H1 (cell line): Measurements from ENCODE around the gene EPG5. TPM values are rescaled to one million over a fixed set of nuclear protein-coding genes. Genes with fewer than 3 reads are reported as not detected.

Experiments
- CTCF ChIA-PET: fragments of 300-600 bp; sonication (Branson Sonifier 250); formaldehyde crosslinking; loops from one replicate; lab custom pipeline; 2021; ENCODE audit not compliant: partially characterized antibody; lab: Charles Lee
- POLR2A ChIA-PET: fragments of 300-600 bp; sonication (Branson Sonifier 250); formaldehyde crosslinking; loops from one replicate; lab custom pipeline; 2021; ENCODE audit warnings: inconsistent platforms; ENCODE audit not compliant: partially characterized antibody; lab: Charles Lee
- DNase-seq, 2 experiments: peaks; one replicate each; pipeline versions ENCODE4 v3.0.0 to v3.0.0-alpha.2; 2010 to 2022; ENCODE audit warnings: low spot score in 2 of 2, low read depth in 1 of 2, mixed read lengths in 1 of 2
- FAIRE-seq: peaks from 2 replicates; lab custom pipeline; 2011; peaks lifted over from hg19 to GRCh38; lab: Jason Lieb, UNC
- H2AFZ ChIP-seq: 2 replicates; pipeline ENCODE4 v1.8.1; 2012; ENCODE audit warnings: low read length, inconsistent platforms
- H2AK5ac ChIP-seq: 2 replicates; pipeline ENCODE4 v1.6.1; 2013; ENCODE audit warnings: low read depth, low read length
- H2BK120ac ChIP-seq: replicated peaks from 2 replicates; pipeline ENCODE3; 2013; ENCODE audit warnings: low read depth, low read length, inconsistent platforms
- H2BK12ac ChIP-seq: 2 replicates; pipeline ENCODE4 v1.6.1; 2013; ENCODE audit warnings: low read depth, low read length
- H2BK15ac ChIP-seq: 2 replicates; pipeline ENCODE4 v1.6.1; 2013; ENCODE audit warnings: low read length
- H2BK20ac ChIP-seq: 2 replicates; pipeline ENCODE4 v1.6.1; 2013; ENCODE audit warnings: low read length
- H2BK5ac ChIP-seq: 2 replicates; pipeline ENCODE4 v1.6.1; 2013; ENCODE audit warnings: low read depth, low read length
- H3K14ac ChIP-seq: 2 replicates; pipeline ENCODE4 v1.6.1; 2013; ENCODE audit warnings: inconsistent platforms; ENCODE audit not compliant: insufficient read length
- H3K18ac ChIP-seq: 2 replicates; pipeline ENCODE4 v1.6.1; 2013; ENCODE audit warnings: low read length; ENCODE audit errors: extremely low read depth
- H3K23ac ChIP-seq: 2 replicates; pipeline ENCODE4 v1.6.1; 2013; ENCODE audit warnings: inconsistent platforms; ENCODE audit not compliant: insufficient read length
- H3K23me2 ChIP-seq: 2 replicates; pipeline ENCODE4 v1.6.1; 2013; ENCODE audit warnings: low read depth, low read length
- H3K27ac ChIP-seq: 2 replicates; pipeline ENCODE4 v1.6.1; 2011; ENCODE audit warnings: low read depth, low read length, inconsistent platforms
- H3K27me3 ChIP-seq, 4 experiments: replicated peaks in 1 of 4; 1 replicate in 1 of 4; 2 replicates in 3 of 4; pipeline versions ENCODE4 v1.6.1 to v1.8.1; 2011 to 2013; ENCODE audit warnings: low read length in 3 of 4, mild to moderate bottlenecking in 3 of 4, inconsistent platforms in 2 of 4, mixed read lengths in 2 of 4, moderate library complexity in 1 of 4; ENCODE audit not compliant: control insufficient read depth in 3 of 4, insufficient read depth in 3 of 4; ENCODE audit errors: extremely low read depth in 1 of 4
- H3K36me3 ChIP-seq, 4 experiments: 2 replicates each; pipeline versions ENCODE4 v1.6.1 to v1.8.1; 2011 to 2013; ENCODE audit warnings: mild to moderate bottlenecking in 4 of 4, low read length in 3 of 4, moderate library complexity in 2 of 4, control low read depth in 1 of 4, inconsistent platforms in 1 of 4; ENCODE audit not compliant: insufficient read depth in 4 of 4, control insufficient read depth in 2 of 4
- H3K4ac ChIP-seq: replicated peaks from 2 replicates; pipeline ENCODE3; 2013; ENCODE audit warnings: low read length, low read depth, mixed read lengths, inconsistent platforms; ENCODE audit not compliant: insufficient read length
- H3K4me1 ChIP-seq, 4 experiments: replicated peaks in 1 of 4; 1 replicate in 1 of 4; 2 replicates in 3 of 4; pipeline versions ENCODE4 v1.6.1 to v1.8.1; 2011 to 2013; ENCODE audit warnings: low read length in 3 of 4, inconsistent platforms in 2 of 4, mixed read lengths in 1 of 4; ENCODE audit not compliant: insufficient read depth in 4 of 4, control insufficient read depth in 3 of 4
- H3K4me2 ChIP-seq, 2 experiments: 2 replicates each; pipeline versions ENCODE4 v1.6.1 to v1.8.1; 2011 to 2013; ENCODE audit warnings: low read depth in 2 of 2, low read length in 2 of 2, control low read depth in 1 of 2, inconsistent platforms in 1 of 2, mild to moderate bottlenecking in 1 of 2; ENCODE audit not compliant: insufficient read depth in 1 of 2
- H3K4me3 ChIP-seq, 4 experiments: fragments of 200-600, 300-600 bp in 1 of 4; sonication (generic), shearing (Covaris generic), sonication (Bioruptor Twin) in 1 of 4; 2 replicates each; pipeline versions ENCODE4 v1.5.1 to v1.8.1; 2011 to 2016; ENCODE audit warnings: low read length in 4 of 4, low read depth in 3 of 4, control low read depth in 2 of 4, inconsistent platforms in 2 of 4, mild to moderate bottlenecking in 2 of 4, mixed read lengths in 1 of 4, moderate library complexity in 1 of 4; ENCODE audit not compliant: insufficient read depth in 2 of 4; ENCODE audit errors: extremely low read depth in 1 of 4
- H3K56ac ChIP-seq: replicated peaks from 2 replicates; pipeline ENCODE3; 2013; ENCODE audit warnings: low read depth, mild to moderate bottlenecking, mixed read lengths, low read length, inconsistent platforms; ENCODE audit not compliant: insufficient read length
- H3K79me1 ChIP-seq: 2 replicates; pipeline ENCODE4 v1.6.1; 2013; ENCODE audit warnings: low read depth, low read length, control low read depth
- H3K79me2 ChIP-seq, 2 experiments: 2 replicates each; pipeline versions ENCODE4 v1.6.1 to v1.8.1; 2012 to 2013; ENCODE audit warnings: low read length in 2 of 2, mild to moderate bottlenecking in 2 of 2, inconsistent platforms in 1 of 2; ENCODE audit not compliant: insufficient read depth in 2 of 2, control insufficient read depth in 1 of 2
- H3K9ac ChIP-seq, 4 experiments: replicated peaks in 1 of 4; 1 replicate in 1 of 4; 2 replicates in 3 of 4; pipeline versions ENCODE4 v1.6.1 to v1.8.1; 2011 to 2013; ENCODE audit warnings: low read depth in 3 of 4, low read length in 3 of 4, control low read depth in 2 of 4, mild to moderate bottlenecking in 2 of 4, moderate library complexity in 2 of 4, inconsistent platforms in 1 of 4; ENCODE audit errors: extremely low read depth in 1 of 4
- H3K9me3 ChIP-seq, 2 experiments: 2 replicates each; pipeline versions ENCODE4 v1.6.1 to v1.8.1; 2012 to 2013; ENCODE audit warnings: mild to moderate bottlenecking in 2 of 2, moderate library complexity in 2 of 2, control low read depth in 1 of 2, inconsistent platforms in 1 of 2, low read depth in 1 of 2, low read length in 1 of 2, mixed read lengths in 1 of 2; ENCODE audit not compliant: insufficient read depth in 2 of 2
- H4K20me1 ChIP-seq, 2 experiments: replicated peaks in 1 of 2; 2 replicates each; pipeline versions ENCODE3 to v1.8.1; 2011 to 2013; ENCODE audit warnings: inconsistent platforms in 2 of 2, low read length in 2 of 2, mild to moderate bottlenecking in 1 of 2; ENCODE audit not compliant: insufficient read depth in 2 of 2, control insufficient read depth in 1 of 2
- H4K5ac ChIP-seq: 2 replicates; pipeline ENCODE4 v1.6.1; 2013; ENCODE audit warnings: low read length, low read depth, mixed read lengths, inconsistent platforms; ENCODE audit not compliant: insufficient read length
- H4K8ac ChIP-seq: 2 replicates; pipeline ENCODE4 v1.8.0; 2013; ENCODE audit warnings: mild to moderate bottlenecking, moderate library complexity, low read length, inconsistent platforms; ENCODE audit not compliant: insufficient read depth; ENCODE audit errors: extremely low read depth
- H4K91ac ChIP-seq: replicated peaks from 2 replicates; pipeline ENCODE3; 2013; ENCODE audit warnings: low read length, mixed read lengths, inconsistent platforms; ENCODE audit not compliant: insufficient read length
- BACH1 ChIP-seq: IDR thresholded peaks from 2 replicates; pipeline ENCODE4 v1.6.1; 2012; ENCODE audit warnings: low read length, improper control_type of control experiment
- KDM4A ChIP-seq: IDR thresholded peaks from one replicate; pipeline ENCODE4 v1.7.1; 2012; ENCODE audit warnings: low read depth, mild to moderate bottlenecking, moderate library complexity, low read length, inconsistent platforms; ENCODE audit not compliant: severe bottlenecking
- MAX ChIP-seq: IDR thresholded peaks from 2 replicates; pipeline ENCODE4 v1.6.1; 2012; ENCODE audit warnings: inconsistent platforms
- NANOG ChIP-seq: IDR thresholded peaks from 2 replicates; pipeline ENCODE4 v1.6.1; 2011; ENCODE audit warnings: low read length, low read depth, mild to moderate bottlenecking, inconsistent platforms; ENCODE audit not compliant: insufficient read depth, poor library complexity, severe bottlenecking
- PHF8 ChIP-seq: fragments of 200-600 bp; sonication (generic); conservative IDR thresholded peaks from 2 replicates; pipeline ENCODE4 v1.7.1; 2012; ENCODE audit warnings: low read depth, mild to moderate bottlenecking, inconsistent platforms, low read length, moderate library complexity
- RNF2 ChIP-seq: fragments of 200-900, 300-1000 bp; sonication (generic); IDR thresholded peaks from 2 replicates; pipeline ENCODE4 v1.7.1; 2016; ENCODE audit warnings: borderline replicate concordance, low read depth, mild to moderate bottlenecking, antibody characterized with exemption, low read length; ENCODE audit not compliant: poor library complexity, severe bottlenecking; ENCODE audit errors: missing control alignments
- RXRA ChIP-seq: IDR thresholded peaks from 2 replicates; pipeline ENCODE4 v1.6.1; 2011; ENCODE audit warnings: low read depth, mild to moderate bottlenecking, low read length, moderate library complexity; ENCODE audit not compliant: insufficient read depth
- SUZ12 ChIP-seq: fragments of 200-600 bp; sonication (generic); IDR thresholded peaks from 2 replicates; pipeline ENCODE4 v1.6.1; 2012; ENCODE audit warnings: mild to moderate bottlenecking, inconsistent platforms, low read length, moderate library complexity, mixed read lengths
- TAF1 ChIP-seq: IDR thresholded peaks from 2 replicates; pipeline ENCODE4 v1.6.1; 2011; ENCODE audit warnings: mild to moderate bottlenecking, low read depth, low read length
- WGBS, 2 experiments: shearing (Covaris generic) in 1 of 2; methylation state at CpG; one replicate each; pipeline versions ENCODE4 v1.1.6 to v1.1.7; 2013 to 2015; ENCODE audit warnings: low lambda C conversion rate in 2 of 2, mixed read lengths in 2 of 2, inconsistent platforms in 1 of 2, low coverage in 1 of 2, missing lambda C conversion rate in 1 of 2; ENCODE audit not compliant: insufficient replicate concordance in 2 of 2, insufficient coverage in 1 of 2, insufficient read length in 1 of 2; ENCODE audit errors: extremely low coverage in 1 of 2, missing lambda C conversion rate in 1 of 2; 5-methylcytosine and 5-hydroxymethylcytosine counted together
- polyA plus RNA-seq, 7 experiments: library from polyadenylated mRNA; depleted of rRNA in 3 of 7; stranded (reverse) in 5 of 7; unstranded in 2 of 7; fragments of >200 nt in 5 of 7; fragments of 200-250 nt in 2 of 7; gene quantifications; 1 replicate in 5 of 7; 2 replicates in 1 of 7; 4 replicates in 1 of 7; pipeline versions ENCODE4 v1.2.1 to v1.2.3, GENCODE V29; 2011 to 2013; ENCODE audit warnings: missing spikeins in 2 of 7, mixed read lengths in 2 of 7
- total RNA-seq: library from RNA; stranded (reverse); fragmentation: NEBNext Ultra II Directional; extraction: Animal tissue kit (Norgen Biotek cat#: 25700); gene quantifications from 2 replicates; pipeline ENCODE4 v1.2.1, GENCODE V29; 2021

The EPG5 gene
- total and polyA plus RNA-seq, 2 of the 8 experiments (the other 6 are each of a cell fraction or from before 2014, with no cell fraction given), result 14.1 to 18.3 TPM

GRCh38 chr18:45998244-45998643, 31.1 kb upstream of the EPG5 start:
- Histone ChIP-seq H2BK12ac (no peak overlapping the region), H3K4me1 (peaks cover 0 to 4% (median 0%) of the 10 kb centered on the region in 4 experiments; a peak in 1 of 7 replicates), H3K79me2 (no peaks in the 10 kb centered on the region), H2BK120ac (no peak overlapping the region), H4K5ac (no peak overlapping the region), H4K20me1 (no peaks in the 10 kb centered on the region), H3K23ac (no peak overlapping the region), H2AK5ac (no peak overlapping the region), H4K8ac (no peak overlapping the region), H2BK5ac (no peak overlapping the region), H3K27ac (no peak overlapping the region), H2BK15ac (no peak overlapping the region), H3K14ac (no peak overlapping the region), H3K23me2 (no peaks in the 10 kb centered on the region), H3K18ac (no peak overlapping the region), H3K4me3 (no peak overlapping the region), H3K56ac (no peak overlapping the region), H2AFZ (no peak overlapping the region), H4K91ac (no peak overlapping the region), H3K4ac (no peak overlapping the region), H3K36me3 (no peaks in the 10 kb centered on the region), H3K9me3 (no peaks in the 10 kb centered on the region; a peak in 1 of 4 replicates), H3K27me3 (no peaks in the 10 kb centered on the region), H3K9ac (no peak overlapping the region), H3K79me1 (no peaks in the 10 kb centered on the region), H2BK20ac (no peak overlapping the region), H3K4me2 (no peak overlapping the region)
- DNase-seq (no peak), FAIRE-seq (no peak)
- 86% methylated on average over 3 of the region's 3 CpGs; no CpG with 5 or more reads in 1 of the 2 experiments for WGBS, 2 experiments
- ChIA-PET CTCF (interaction anchor here (1.5 kb wide), 1 partner anchor 88 kb away, joined by 6 read pairs; no protein-coding TSS in a partner anchor), POLR2A (interaction anchor here (1.1 to 1.4 kb wide), 2 partner anchors 9 to 11 kb away, joined by 4 read pairs; no protein-coding TSS in a partner anchor)
- TF ChIP-seq RNF2, result no peak
- no peak for TF ChIP-seq SUZ12
- no peak for TF ChIP-seq BACH1
- no peak for TF ChIP-seq PHF8
- TF ChIP-seq NANOG, result no peak
- no peak for TF ChIP-seq MAX
- TF ChIP-seq RXRA, result no peak
- no peak for TF ChIP-seq KDM4A
- TF ChIP-seq TAF1, result no peak
